IMR-90 (cell line): ENCODE data around the gene THRB. TPM values are rescaled to one million over a fixed set of nuclear protein-coding genes. Genes with fewer than 3 reads are reported as not detected.

ENCODE experiments used
- ATAC-seq: fragments of 200-7000 bp; cut with Tn5 transposase; 2 replicates; pipeline ENCODE4 v1.9.1; 2020; ENCODE audit warnings: low read depth, mild to moderate bottlenecking, moderate library complexity
- BruUV-seq: library from RNA; stranded (reverse); fragments of 400-500 nt; replicated peaks from 2 replicates; lab custom pipeline; 2021; lab: Mats Ljungman, UMichigan
- CTCF ChIA-PET: fragments of 300-600 bp; formaldehyde crosslinking; extraction: SDS; loops from one replicate; lab custom pipeline; 2021; ENCODE audit warnings: antibody characterized with exemption; lab: Yijun Ruan, JAX
- POLR2A ChIA-PET: fragments of 300-600 bp; sonication (Branson Sonifier 250); formaldehyde crosslinking; loops from one replicate; lab custom pipeline; 2022; ENCODE audit warnings: antibody characterized with exemption; ENCODE audit not compliant: unreplicated experiment; lab: Charles Lee
- DNase-seq: peaks from one replicate; pipeline ENCODE4 v3.0.0; 2013
- H2AFZ ChIP-seq: replicated peaks from 2 replicates; pipeline ENCODE3; 2013; ENCODE audit warnings: low read length, mild to moderate bottlenecking; ENCODE audit not compliant: poor library complexity
- H2AK5ac ChIP-seq: 2 replicates; pipeline ENCODE4 v1.6.1; 2013; ENCODE audit warnings: low read depth, low read length, inconsistent platforms
- H2AK9ac ChIP-seq: replicated peaks from 2 replicates; pipeline ENCODE3; 2013; ENCODE audit warnings: mild to moderate bottlenecking, low read depth, low read length, moderate library complexity; ENCODE audit not compliant: poor library complexity
- H2BK120ac ChIP-seq: 2 replicates; pipeline ENCODE4 v1.6.1; 2013; ENCODE audit warnings: low read depth, low read length, inconsistent platforms
- H2BK15ac ChIP-seq: 3 replicates; pipeline ENCODE4 v1.6.1; 2013; ENCODE audit warnings: low read depth, low read length, inconsistent platforms
- H2BK20ac ChIP-seq: 2 replicates; pipeline ENCODE4 v1.6.1; 2013; ENCODE audit warnings: low read depth, mild to moderate bottlenecking, inconsistent platforms, low read length, moderate library complexity
- H2BK5ac ChIP-seq: 2 replicates; pipeline ENCODE4 v1.6.1; 2013; ENCODE audit warnings: mild to moderate bottlenecking, low read depth, low read length, inconsistent platforms; ENCODE audit not compliant: poor library complexity, severe bottlenecking
- H3K14ac ChIP-seq: replicated peaks from 2 replicates; pipeline ENCODE4 v1.6.1; 2013; ENCODE audit warnings: low read depth, low read length, inconsistent platforms
- H3K18ac ChIP-seq: 2 replicates; pipeline ENCODE4 v1.6.1; 2013; ENCODE audit warnings: low read depth, low read length, control low read depth
- H3K23ac ChIP-seq: 2 replicates; pipeline ENCODE4 v1.6.1; 2013; ENCODE audit warnings: low read depth, low read length, inconsistent platforms
- H3K27ac ChIP-seq: 2 replicates; pipeline ENCODE4 v1.5.1; 2013; ENCODE audit warnings: mild to moderate bottlenecking, control low read depth, low read length; ENCODE audit not compliant: insufficient read depth
- H3K27me3 ChIP-seq: 2 replicates; pipeline ENCODE4 v1.6.1; 2013; ENCODE audit warnings: low read length; ENCODE audit not compliant: control insufficient read depth, insufficient read depth
- H3K36me3 ChIP-seq: 2 replicates; pipeline ENCODE4 v1.6.1; 2013; ENCODE audit warnings: low read length, mixed read lengths; ENCODE audit not compliant: control insufficient read depth, insufficient read depth
- H3K4ac ChIP-seq: 2 replicates; pipeline ENCODE4 v1.6.1; 2013; ENCODE audit warnings: low read depth, low read length, inconsistent platforms
- H3K4me1 ChIP-seq: 2 replicates; pipeline ENCODE4 v1.6.1; 2013; ENCODE audit warnings: low read length, mixed read lengths; ENCODE audit not compliant: control insufficient read depth, insufficient read depth
- H3K4me2 ChIP-seq: 2 replicates; pipeline ENCODE4 v1.6.1; 2013; ENCODE audit warnings: low read depth, mild to moderate bottlenecking, control low read depth, low read length, moderate library complexity
- H3K4me3 ChIP-seq: 2 replicates; pipeline ENCODE4 v1.5.1; 2013; ENCODE audit warnings: low read depth, mild to moderate bottlenecking, control low read depth, low read length, moderate library complexity; ENCODE audit not compliant: insufficient read depth
- H3K56ac ChIP-seq: 2 replicates; pipeline ENCODE4 v1.6.1; 2013; ENCODE audit warnings: low read length, inconsistent platforms; ENCODE audit not compliant: insufficient read depth; ENCODE audit errors: extremely low read depth
- H3K79me1 ChIP-seq, 2 experiments: 2 replicates each; pipeline ENCODE4 v1.6.1; 2013; ENCODE audit warnings: low read length in 2 of 2, inconsistent platforms in 1 of 2, low read depth in 1 of 2
- H3K9ac ChIP-seq: 2 replicates; pipeline ENCODE4 v1.6.1; 2013; ENCODE audit warnings: low read depth, low read length, control low read depth
- H3K9me1 ChIP-seq: 2 replicates; pipeline ENCODE4 v1.6.1; 2013; ENCODE audit warnings: low read length, inconsistent platforms; ENCODE audit not compliant: insufficient read depth
- H3K9me3 ChIP-seq: 2 replicates; pipeline ENCODE4 v1.6.1; 2013; ENCODE audit warnings: low read length; ENCODE audit not compliant: control insufficient read depth, insufficient read depth
- H4K20me1 ChIP-seq: 2 replicates; pipeline ENCODE4 v1.6.1; 2013; ENCODE audit warnings: low read length, inconsistent platforms; ENCODE audit not compliant: insufficient read depth
- H4K5ac ChIP-seq: 2 replicates; pipeline ENCODE4 v1.6.1; 2013; ENCODE audit warnings: mild to moderate bottlenecking, low read depth, low read length, control low read depth
- H4K8ac ChIP-seq, 2 experiments: 2 replicates each; pipeline ENCODE4 v1.6.1; 2013; ENCODE audit warnings: low read depth in 2 of 2, low read length in 2 of 2, control low read depth in 1 of 2, inconsistent platforms in 1 of 2
- H4K91ac ChIP-seq: 2 replicates; pipeline ENCODE4 v1.6.1; 2013; ENCODE audit warnings: low read depth, low read length, inconsistent platforms; ENCODE audit not compliant: insufficient read depth
- CHD1 ChIP-seq: IDR thresholded peaks from 2 replicates; pipeline ENCODE4 v1.6.1; 2012; ENCODE audit warnings: low read depth, low read length, improper control_type of control experiment
- WGBS, 2 experiments: methylation state at CpG; one replicate each; pipeline versions ENCODE4 v1.1.5 to v1.1.7; 2013; ENCODE audit warnings: missing lambda C conversion rate in 2 of 2; ENCODE audit not compliant: insufficient read length in 1 of 2; ENCODE audit errors: extremely low coverage in 2 of 2; 5-methylcytosine and 5-hydroxymethylcytosine counted together
- dilution Hi-C: fragments of 300-500 bp; cut with HindIII; formaldehyde crosslinking; loops from one replicate; pipeline ENCODE4 v1.14.3; 2018; ENCODE audit warnings: low sequenced_read_pairs; ENCODE audit not compliant: unreplicated experiment
- in situ Hi-C: fragments of 300-500 bp; cut with MboI; formaldehyde crosslinking; loops from 3 replicates; pipeline ENCODE4 v1.14.3; 2019; ENCODE audit warnings: low sequenced_read_pairs, inconsistent platforms, mixed read lengths
- intact Hi-C: fragments of 100-400 bp; cut with micrococcal nuclease; formaldehyde crosslinking; loops from 2 replicates; pipeline ENCODE4 v1.10.0; 2022
- polyA plus RNA-seq, 3 experiments: library from polyadenylated mRNA; depleted of rRNA; stranded (reverse); fragments of >200 nt; gene quantifications; 2 replicates each; pipeline ENCODE4 v1.2.3, GENCODE V29; 2012; ENCODE audit warnings: low replicate concordance in 1 of 3
- total RNA-seq: library from RNA; depleted of rRNA; stranded (reverse); fragments of >200 nt; gene quantifications from 2 replicates; pipeline ENCODE4 v1.2.3, GENCODE V29; 2012

THRB gene
- total and polyA plus RNA-seq, 2 of the 4 experiments (the other 2 are of a cell fraction), result under 0.01 TPM; not detected in 1

DNA sequence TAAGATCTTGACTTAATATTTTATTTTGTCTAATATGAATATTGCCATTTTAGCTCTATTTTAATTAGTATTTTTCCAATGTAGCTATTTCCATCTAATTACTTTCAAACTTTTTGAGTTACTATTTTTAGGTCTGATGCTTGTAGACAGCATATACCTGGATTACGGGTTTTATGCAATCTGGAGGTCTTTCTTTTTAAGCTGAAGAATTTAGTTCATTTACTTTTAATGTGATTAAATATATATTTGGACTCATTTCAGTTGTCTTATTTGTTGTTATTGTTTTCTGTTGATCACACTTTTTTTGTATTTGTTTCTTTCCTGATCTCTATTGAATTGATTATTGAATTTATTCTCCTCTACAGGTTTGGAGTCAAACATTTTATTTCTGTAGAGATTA lies 30.3 kb downstream of the THRB start:
- in situ Hi-C loops, result no loop called here
- H3K9me3 ChIP-seq, result no peaks in the 10 kb centered on the region
- no peak overlapping the region for H2BK5ac ChIP-seq
- no peaks in the 10 kb centered on the region for H3K27me3 ChIP-seq
- no peak overlapping the region for H2BK120ac ChIP-seq
- no peak overlapping the region for H2BK15ac ChIP-seq
- H4K20me1 ChIP-seq, result no peaks in the 10 kb centered on the region
- no peak overlapping the region for H4K5ac ChIP-seq
- ATAC-seq (no peak), DNase-seq (no peak)
- no peaks in the 10 kb centered on the region for H3K4me1 ChIP-seq
- H3K36me3 ChIP-seq, result no peaks in the 10 kb centered on the region
- no peak overlapping the region for H2BK20ac ChIP-seq
- H2AK5ac ChIP-seq, result no peak overlapping the region
- no peak overlapping the region for H3K14ac ChIP-seq
- no peak for TF ChIP-seq CHD1
- dilution Hi-C loops, result no loop called here
- ChIA-PET POLR2A (no interaction called here), CTCF (no interaction called here)
- no peak overlapping the region for H3K23ac ChIP-seq
- H2AFZ ChIP-seq, result no peak overlapping the region
- H2AK9ac ChIP-seq, result no peak overlapping the region
- H3K4me3 ChIP-seq, result no peak overlapping the region
- no peaks in the 10 kb centered on the region for H3K9me1 ChIP-seq
- no TSS peak for BruUV-seq
- H4K8ac ChIP-seq, result no peak overlapping the region
- no peaks in the 10 kb centered on the region for H3K79me1 ChIP-seq
- no peak overlapping the region for H3K4me2 ChIP-seq
- intact Hi-C loops, result no loop called here
- no peak overlapping the region for H3K9ac ChIP-seq
- WGBS, 2 experiments, result no CpG with 5 or more reads among the region's 1 CpG
- no peak overlapping the region for H3K18ac ChIP-seq
- H3K56ac ChIP-seq, result no peak overlapping the region
- H4K91ac ChIP-seq, result no peak overlapping the region
- H3K4ac ChIP-seq, result no peak overlapping the region
- H3K27ac ChIP-seq, result no peak overlapping the region
